ENCODE measurements around the gene PPARG. TPM values are rescaled to one million over a fixed set of nuclear protein-coding genes. Genes with fewer than 3 reads are reported as not detected.
"Not testable (repeated sequence)": the region's sequence is repeated elsewhere in the genome, so short reads cannot be mapped to it uniquely, and the experiment has no call there.

Gene PPARG
- total and polyA plus RNA-seq, 8 donors, result 0.88 to 6.2 (median 2.2) TPM

DNA sequence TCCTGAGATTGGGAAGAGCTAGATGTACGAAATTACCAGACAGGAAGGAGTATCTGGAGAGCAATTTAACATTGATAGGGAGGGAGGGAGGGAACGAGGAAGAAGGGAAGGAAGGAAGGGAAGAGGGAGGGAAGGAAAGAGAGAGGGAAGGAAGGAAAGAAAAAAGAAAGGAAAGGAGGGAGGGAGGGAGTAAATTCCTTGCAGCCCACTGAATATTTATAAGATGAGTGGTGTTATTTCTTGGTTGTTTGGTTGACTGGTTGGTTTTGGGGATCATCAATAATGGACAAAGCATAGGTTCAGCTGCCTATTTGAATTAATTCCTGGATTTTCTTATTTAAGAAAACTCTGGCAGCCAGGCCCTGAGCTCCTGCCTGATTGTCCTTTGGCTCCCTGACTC, 179.9 kb downstream of the PPARG start:
- intact Hi-C loops (cut with DNase I), result no loop called here
- DNase-seq, result no peak
- H3K4me1 ChIP-seq, result no peaks in the 10 kb centered on the region
- WGBS, 2 donors, result 48 to 62% methylated on average over 2 of the region's 2 CpGs
- H3K9me3 ChIP-seq, result no peaks in the 10 kb centered on the region
- no peak overlapping the region for H3K4me3 ChIP-seq
- no peaks in the 10 kb centered on the region for H3K27me3 ChIP-seq
- H3K36me3 ChIP-seq, result no peaks in the 10 kb centered on the region
- H3K27ac ChIP-seq, result no peak overlapping the region
- TF ChIP-seq, protein P1, sequence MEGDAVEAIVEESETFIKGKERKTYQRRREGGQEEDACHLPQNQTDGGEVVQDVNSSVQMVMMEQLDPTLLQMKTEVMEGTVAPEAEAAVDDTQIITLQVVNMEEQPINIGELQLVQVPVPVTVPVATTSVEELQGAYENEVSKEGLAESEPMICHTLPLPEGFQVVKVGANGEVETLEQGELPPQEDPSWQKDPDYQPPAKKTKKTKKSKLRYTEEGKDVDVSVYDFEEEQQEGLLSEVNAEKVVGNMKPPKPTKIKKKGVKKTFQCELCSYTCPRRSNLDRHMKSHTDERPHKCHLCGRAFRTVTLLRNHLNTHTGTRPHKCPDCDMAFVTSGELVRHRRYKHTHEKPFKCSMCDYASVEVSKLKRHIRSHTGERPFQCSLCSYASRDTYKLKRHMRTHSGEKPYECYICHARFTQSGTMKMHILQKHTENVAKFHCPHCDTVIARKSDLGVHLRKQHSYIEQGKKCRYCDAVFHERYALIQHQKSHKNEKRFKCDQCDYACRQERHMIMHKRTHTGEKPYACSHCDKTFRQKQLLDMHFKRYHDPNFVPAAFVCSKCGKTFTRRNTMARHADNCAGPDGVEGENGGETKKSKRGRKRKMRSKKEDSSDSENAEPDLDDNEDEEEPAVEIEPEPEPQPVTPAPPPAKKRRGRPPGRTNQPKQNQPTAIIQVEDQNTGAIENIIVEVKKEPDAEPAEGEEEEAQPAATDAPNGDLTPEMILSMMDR (IDR thresholded peaks at IDR 0.05), result no peak
- no peak for ATAC-seq
- no peak for FAIRE-seq

DNA sequence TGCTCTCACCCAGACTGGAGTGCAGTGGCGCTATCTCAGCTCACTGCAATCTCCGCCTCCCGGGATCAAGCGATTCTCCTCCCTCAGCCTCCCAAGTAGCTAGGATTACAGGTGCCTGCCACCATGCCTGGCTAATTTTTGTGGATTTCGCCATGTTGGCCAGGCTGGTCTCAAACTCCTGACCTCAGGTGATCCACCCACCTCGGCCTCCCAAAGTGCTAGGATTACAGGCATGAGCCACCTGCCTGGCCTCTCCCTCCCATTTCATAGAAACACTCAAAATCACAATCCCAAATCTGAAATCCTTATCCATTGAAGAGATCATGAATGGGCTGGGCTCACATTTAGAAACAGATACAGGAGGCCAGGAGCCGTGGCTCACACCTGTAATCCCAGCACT, 180.4 kb downstream of the PPARG start:
- ATAC-seq; H3K27me3 ChIP-seq; H3K4me3 ChIP-seq; H3K27ac ChIP-seq; H3K36me3 ChIP-seq; intact Hi-C loops (cut with DNase I); FAIRE-seq; H3K4me1 ChIP-seq; H3K9me3 ChIP-seq; DNase-seq: not testable (repeated sequence)
- 63 to 89% methylated on average over 7 of the region's 7 CpGs for WGBS, 2 donors

DNA sequence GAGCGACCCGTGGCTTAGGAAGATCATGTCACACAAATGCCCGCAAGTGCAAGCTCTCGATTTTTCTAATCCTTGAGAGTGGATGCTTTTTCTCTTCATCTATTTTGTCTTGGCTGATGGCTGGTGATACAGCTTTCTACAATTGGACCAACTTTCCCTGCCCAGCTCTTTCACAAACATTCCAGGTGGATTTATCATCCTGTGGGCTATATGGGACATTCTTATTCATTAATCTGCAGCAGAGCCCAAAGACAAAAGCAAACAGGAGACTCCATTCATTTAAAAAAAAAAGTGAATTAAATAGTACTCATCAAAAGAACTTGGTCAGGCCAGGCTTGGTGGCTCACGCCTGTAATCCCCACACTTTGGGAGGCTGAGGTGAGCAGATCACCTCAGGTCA, 181.2 kb downstream of the PPARG start:
- intact Hi-C loops (cut with DNase I), result loop anchor here in 2 of 3 donors (5.0 to 10.0 kb wide), 2 partner anchors 333 to 335 kb away; no protein-coding TSS in a partner anchor
- TF ChIP-seq, protein P1 (IDR thresholded peaks at IDR 0.05), result no peak
- DNase-seq (no peak), FAIRE-seq (no peak), ATAC-seq (no peak)
- Histone ChIP-seq H3K9me3 (no peaks in the 10 kb centered on the region), H3K4me1 (no peaks in the 10 kb centered on the region), H3K27me3 (no peaks in the 10 kb centered on the region), H3K27ac (no peak overlapping the region), H3K36me3 (no peaks in the 10 kb centered on the region), H3K4me3 (no peak overlapping the region)
- WGBS, 2 donors, result 80 to 84% methylated on average over 5 of the region's 5 CpGs

DNA sequence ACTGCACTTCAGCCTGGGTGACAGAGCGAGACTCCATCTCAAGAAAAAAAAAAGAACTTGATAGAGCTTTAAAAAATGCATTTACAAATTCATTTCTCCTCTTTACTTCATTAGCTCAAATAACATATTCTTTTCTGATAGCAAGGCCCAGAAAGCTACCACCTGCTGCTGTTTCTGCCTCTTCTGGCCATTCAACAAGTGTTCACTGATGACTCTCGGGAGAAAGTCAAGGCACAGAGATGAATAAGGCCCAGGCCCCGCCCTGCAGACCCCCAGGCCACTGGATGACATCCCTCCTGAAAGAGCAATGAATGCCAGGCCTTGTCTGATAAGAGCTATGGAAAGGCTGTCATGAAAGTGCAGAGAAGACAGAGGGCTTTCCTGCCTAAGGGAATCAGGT, 181.8 kb downstream of the PPARG start:
- ATAC-seq, result no peak
- Histone ChIP-seq H3K9me3 (no peaks in the 10 kb centered on the region), H3K27ac (no peak overlapping the region), H3K36me3 (no peaks in the 10 kb centered on the region), H3K4me1 (no peaks in the 10 kb centered on the region), H3K4me3 (no peak overlapping the region), H3K27me3 (no peaks in the 10 kb centered on the region)
- FAIRE-seq, result no peak
- TF ChIP-seq, protein P1 (IDR thresholded peaks at IDR 0.05), result no peak
- 77 to 86% methylated on average over 3 of the region's 3 CpGs for WGBS, 2 donors
- intact Hi-C loops (cut with DNase I), result loop anchor here in 2 of 3 donors (5.0 to 10.0 kb wide), 2 partner anchors 333 to 336 kb away; no protein-coding TSS in a partner anchor
- no peak for DNase-seq

DNA sequence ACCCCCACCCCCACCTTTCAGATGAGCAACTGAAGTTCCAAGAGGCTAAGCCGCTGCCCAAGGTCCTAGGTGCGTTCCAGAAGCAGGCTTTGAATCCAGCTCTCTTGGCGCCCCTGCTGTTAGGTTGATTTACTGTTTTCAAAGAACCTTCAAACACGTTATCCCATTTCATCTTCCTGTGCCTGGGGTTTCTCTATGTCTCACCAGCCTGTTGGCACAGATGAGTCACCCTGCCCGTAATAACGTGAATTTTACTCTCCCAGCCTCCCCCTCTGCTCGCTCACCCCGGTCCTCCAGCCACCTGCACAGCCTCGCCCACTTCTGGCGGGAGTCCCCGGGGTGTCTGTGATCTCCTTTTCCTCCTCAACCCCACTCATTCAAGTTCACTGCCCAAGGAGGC, 182.4 kb downstream of the PPARG start:
- FAIRE-seq (no peak), DNase-seq (no peak), ATAC-seq (no peak)
- H3K27ac ChIP-seq, result no peak overlapping the region
- TF ChIP-seq, protein P1 (IDR thresholded peaks at IDR 0.05), result no peak
- H3K4me1 ChIP-seq, result no peaks in the 10 kb centered on the region
- intact Hi-C loops (cut with DNase I), result loop anchor here in 2 of 3 donors (5.0 to 10.0 kb wide), 2 partner anchors 334 to 336 kb away; no protein-coding TSS in a partner anchor
- no peaks in the 10 kb centered on the region for H3K27me3 ChIP-seq
- 68 to 77% methylated on average over 11 of the region's 11 CpGs for WGBS, 2 donors
- H3K9me3 ChIP-seq, result no peaks in the 10 kb centered on the region
- no peaks in the 10 kb centered on the region for H3K36me3 ChIP-seq
- H3K4me3 ChIP-seq, result no peak overlapping the region

All from pancreas (tissue), 10 donors.